ENCODE measurements around the gene KDM1B.

GRCh38 chr6:18187701-18188100, 32.5 kb downstream of the KDM1B start:
- TF ChIP-seq CTCF (conservative IDR thresholded peaks at IDR 0.05; ENCODE audit: low read depth in 2 of 2) (peak in 1 of 2 experiments; percentile 45; a peak in 2 of 4 replicates), POLR2AphosphoS5 (IDR thresholded peaks at IDR 0.05; ENCODE audit: low read depth) (no peak), JUNB (IDR thresholded peaks at IDR 0.05; ENCODE audit: unreplicated experiment) (no peak), REST (IDR thresholded peaks at IDR 0.05; ENCODE audit: unreplicated experiment) (no peak), EZH2 (IDR thresholded peaks at IDR 0.05; ENCODE audit: low read depth, unreplicated experiment) (no peak), EZH2phosphoT487 (IDR thresholded peaks at IDR 0.05; ENCODE audit: unreplicated experiment) (no peak), CREB1 (CRISPR knock-in tag; IDR thresholded peaks at IDR 0.05; ENCODE audit: low read depth) (no peak), ZNF331 (CRISPR knock-in tag; IDR thresholded peaks at IDR 0.05; ENCODE audit: low read depth) (no peak), STAT1 (IDR thresholded peaks at IDR 0.05; ENCODE audit: unreplicated experiment) (no peak), ETS1 (IDR thresholded peaks at IDR 0.05) (no peak), ZNF114 (CRISPR knock-in tag; IDR thresholded peaks at IDR 0.05) (no peak), NANOG (IDR thresholded peaks at IDR 0.05; ENCODE audit: borderline replicate concordance) (no peak)

Data from GM23338 (cell line).